HG02885 (cell line): ENCODE data around the gene ESPL1.
"Not testable (repeated sequence)": the region's sequence is repeated elsewhere in the genome, so short reads cannot be mapped to it uniquely, and the experiment has no call there.

Source experiments
- ATAC-seq: cut with Tn5 transposase; IDR thresholded peaks from one replicate; pipeline ENCODE4 v1.9.1; 2021; ENCODE audit warnings: mild to moderate bottlenecking; ENCODE audit not compliant: unreplicated experiment, poor library complexity

ESPL1 gene

DNA sequence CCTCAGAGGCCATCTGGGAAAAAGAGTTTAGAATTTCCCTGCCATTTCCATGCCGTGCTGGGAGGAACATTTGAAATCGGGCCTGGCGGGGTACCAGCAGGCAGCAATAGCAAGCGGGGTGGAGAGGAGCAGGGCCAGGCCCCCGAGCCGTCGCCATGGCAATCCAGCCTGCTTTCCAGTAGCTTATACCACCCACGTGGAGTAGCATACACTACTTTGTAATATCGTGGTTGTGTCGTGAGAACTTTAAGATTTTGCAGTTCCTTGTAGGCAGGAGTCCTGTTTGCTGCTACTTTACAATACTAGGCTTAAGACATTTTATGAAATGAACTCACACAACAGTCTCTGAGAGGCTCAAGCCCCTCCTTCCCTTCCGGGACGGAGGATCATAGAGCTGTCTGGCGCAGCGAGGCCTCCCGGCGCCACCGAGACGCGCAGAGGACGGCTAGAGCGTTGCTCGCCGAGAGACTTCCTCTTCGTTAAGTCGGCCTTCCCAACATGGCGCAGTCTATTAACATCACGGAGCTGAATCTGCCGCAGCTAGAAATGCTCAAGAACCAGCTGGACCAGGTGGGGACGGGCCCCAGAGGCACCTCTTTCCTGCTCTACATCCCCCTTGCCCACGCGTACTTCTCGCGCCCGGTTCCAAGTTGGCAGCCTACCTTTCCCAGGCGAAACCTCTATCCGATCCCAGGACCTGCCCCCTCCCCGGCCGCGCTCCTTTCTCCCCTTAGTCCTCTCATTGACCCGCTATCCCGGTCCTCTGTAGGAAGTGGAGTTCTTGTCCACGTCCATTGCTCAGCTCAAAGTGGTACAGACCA, 27.2 kb downstream of the ESPL1 start, which contains the start of gene PFDN5:
Gene PFDN5, plus strand, starts transcription at position 473 of the 821 bp plus-strand sequence. Its CDS starts 26 bp downstream, at position 499.
- ATAC-seq: peak; percentile 90

DNA sequence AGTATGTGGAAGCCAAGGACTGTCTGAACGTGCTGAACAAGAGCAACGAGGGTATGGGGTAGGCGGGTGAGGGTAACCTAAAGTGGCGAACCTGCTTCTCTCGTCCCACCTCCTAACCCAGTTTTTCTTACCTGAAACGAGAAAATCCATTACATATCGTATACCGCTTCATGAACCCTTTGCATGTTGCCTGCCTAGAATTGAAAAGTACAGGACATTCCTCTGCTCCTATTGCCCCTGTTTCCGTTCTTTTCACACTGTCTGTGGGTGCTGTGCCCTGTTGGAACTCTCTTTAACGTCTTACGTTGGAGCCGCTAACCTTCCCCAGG, 27.8 kb downstream of the ESPL1 start:
- ATAC-seq: no peak

DNA sequence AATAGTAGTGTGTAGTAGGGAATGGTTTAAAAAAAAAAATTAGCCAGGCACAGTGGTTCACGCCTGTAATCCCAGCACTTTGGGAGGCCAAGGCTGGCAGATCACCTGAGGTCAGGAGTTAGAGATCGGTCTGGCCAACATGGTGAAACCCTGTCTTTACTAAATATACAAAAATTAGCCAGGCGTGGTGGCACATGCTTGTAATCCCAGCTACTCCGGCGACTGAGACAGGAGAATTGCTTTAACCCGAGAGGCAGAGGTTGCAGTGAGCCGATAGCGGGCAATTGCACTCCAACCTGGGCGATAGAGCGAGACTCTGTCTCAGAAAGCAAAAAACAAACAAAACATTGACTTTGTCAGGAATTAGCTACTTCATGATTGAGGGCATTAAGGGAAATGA, 29.0 kb downstream of the ESPL1 start:
- not testable (repeated sequence) for ATAC-seq

GRCh38 chr12:53298164-53298563, 30.1 kb downstream of the ESPL1 start:
- no peak for ATAC-seq

- ATAC-seq: no peak
These were observed 31.0 kb downstream of the ESPL1 start for GRCh38 chr12:53299101-53299453.

DNA sequence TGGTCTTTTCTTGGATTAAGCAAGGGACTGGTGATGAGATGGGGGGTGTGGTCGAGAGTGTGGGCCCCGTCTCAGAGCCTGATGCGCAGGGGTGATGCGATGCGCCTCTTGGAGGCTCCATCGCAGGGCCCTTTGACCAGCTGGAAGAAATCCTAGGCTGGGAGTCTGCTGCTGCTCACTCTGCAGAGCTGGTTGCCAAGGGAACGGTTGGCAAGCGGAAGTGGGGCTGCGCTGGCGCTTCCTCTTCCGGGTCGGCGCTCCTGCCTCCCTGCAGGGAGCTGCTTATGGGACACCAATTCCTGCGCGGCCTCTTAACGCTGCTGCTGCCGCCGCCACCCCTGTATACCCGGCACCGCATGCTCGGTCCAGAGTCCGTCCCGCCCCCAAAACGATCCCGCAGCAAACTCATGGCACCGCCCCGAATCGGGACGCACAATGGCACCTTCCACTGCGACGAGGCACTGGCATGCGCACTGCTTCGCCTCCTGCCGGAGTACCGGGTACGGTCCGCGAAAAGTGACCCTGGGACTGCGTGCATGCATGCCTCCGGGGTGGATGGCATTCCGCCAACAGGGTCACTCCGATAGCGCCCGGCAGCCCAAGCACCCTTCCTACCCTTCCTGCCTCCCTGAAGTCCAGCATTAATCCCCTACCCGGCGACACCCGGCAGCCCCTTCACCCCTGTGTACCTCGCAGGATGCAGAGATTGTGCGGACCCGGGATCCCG, 31.5 kb downstream of the ESPL1 start, which contains the start of gene MYG1:
Gene MYG1, plus strand, starts transcription at position 242 of the 727 bp plus-strand sequence. Its CDS starts 43 bp downstream, at position 285.
- ATAC-seq: peak; percentile 73

GRCh38 chr12:53300187-53300586, 32.1 kb downstream of the ESPL1 start:
- ATAC-seq: no peak

DNA sequence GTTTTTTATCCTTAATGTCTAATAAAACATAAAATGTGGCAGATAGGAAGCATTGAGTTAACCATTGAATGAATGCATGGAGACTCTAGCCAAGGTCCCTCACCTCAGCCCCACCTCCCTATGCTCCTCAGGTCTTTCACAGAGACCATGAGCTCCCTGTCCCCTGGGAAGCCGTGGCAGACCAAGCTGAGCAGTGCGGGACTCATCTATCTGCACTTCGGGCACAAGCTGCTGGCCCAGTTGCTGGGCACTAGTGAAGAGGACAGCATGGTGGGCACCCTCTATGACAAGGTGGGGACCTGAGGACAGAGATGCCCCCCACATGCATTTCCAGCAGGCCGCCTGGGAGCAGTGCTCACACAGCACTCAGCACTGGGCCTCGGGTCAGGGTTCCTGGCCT, 34.8 kb downstream of the ESPL1 start:
- no peak for ATAC-seq

DNA sequence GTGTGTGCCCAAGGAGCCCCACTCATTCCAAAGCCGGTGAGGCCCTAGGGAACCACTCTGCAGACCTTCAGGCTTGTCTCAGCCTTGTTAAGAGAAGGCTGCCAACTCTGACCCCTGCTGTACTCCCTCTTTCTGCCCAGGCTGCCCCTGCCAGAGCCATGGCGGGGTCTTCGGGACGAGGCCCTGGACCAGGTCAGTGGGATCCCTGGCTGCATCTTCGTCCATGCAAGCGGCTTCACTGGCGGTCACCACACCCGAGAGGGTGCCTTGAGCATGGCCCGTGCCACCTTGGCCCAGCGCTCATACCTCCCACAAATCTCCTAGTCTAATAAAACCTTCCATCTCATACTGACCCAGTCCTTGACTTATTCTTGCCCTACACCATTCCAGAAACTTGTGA, 38.7 kb downstream of the ESPL1 start:
- no peak for ATAC-seq

GRCh38 chr12:53308276-53308675, 40.2 kb downstream of the ESPL1 start:
- no peak for ATAC-seq

- no peak for ATAC-seq
These were observed 45.9 kb downstream of the ESPL1 start for GRCh38 chr12:53313996-53314395.

DNA sequence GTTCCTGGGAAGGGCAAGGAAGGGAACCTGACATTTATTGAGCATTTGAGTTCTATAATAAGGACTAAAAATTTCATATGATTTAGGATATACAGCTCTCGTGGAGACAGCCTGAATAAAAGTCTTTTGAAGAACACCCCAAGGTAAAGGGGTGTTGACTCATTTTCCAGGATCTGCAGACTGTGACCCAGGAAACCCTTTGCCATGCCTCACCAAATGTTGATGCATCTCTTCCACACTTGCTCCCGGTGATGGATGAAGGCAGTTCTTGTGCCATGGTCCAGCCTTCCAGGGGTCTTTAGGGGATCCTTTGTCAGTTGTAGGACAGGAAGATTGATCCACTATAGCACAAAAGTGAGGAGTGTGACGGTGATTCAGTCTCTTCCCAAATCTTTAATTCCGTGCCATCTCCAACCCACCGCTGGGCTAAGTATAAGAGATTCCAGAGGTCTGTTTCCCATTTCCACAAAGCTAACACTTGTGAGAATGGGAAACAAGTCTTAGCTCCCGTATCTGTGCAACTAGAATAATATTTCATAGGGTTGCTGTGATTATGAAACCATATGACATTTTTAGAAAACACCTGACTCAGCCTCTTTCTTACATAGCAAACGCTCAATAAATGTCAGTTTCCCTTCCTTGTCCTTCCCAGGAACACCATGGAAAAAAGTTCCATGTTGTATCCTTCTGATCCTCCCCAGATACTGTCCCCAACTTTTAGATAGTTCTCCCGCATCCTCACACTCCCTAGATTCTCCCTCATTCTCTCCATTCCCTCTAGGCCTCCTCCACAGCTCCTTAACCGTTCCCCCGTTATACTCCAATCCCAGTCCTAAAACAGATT, 52.5 kb downstream of the ESPL1 start:
- ATAC-seq: no peak

DNA sequence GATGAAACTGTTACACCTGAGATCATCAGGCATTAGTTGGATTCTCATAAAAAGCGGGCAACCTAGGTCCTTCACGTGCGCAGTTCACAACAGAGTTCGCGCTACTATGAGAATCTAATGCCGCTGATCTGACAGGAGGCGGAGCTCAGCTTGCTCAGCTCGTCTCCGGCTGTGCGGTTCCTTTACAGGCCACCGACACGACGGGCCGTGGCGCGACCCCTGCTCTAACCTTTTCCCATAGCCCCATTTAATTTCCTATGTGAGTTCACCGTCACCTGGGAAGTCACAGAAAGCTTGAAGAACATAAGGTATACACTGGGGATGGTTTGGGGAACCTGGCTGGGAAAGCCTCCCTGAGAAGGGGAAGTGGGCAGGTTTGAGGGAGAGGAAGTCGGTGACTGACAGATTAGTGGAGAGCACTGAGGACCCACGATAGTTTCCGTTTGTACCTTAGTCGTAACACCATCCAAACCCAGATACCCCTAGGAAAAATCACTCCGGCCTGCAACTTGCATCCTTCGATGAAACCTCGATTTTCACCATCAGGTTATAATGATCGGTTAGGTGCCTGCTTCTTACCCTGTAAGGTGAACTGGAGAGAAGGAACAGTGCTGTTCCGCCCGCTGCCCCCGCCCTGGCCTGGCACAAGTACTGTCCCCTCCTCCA, 56.1 kb downstream of the ESPL1 start:
- peak; percentile 31 for ATAC-seq

DNA sequence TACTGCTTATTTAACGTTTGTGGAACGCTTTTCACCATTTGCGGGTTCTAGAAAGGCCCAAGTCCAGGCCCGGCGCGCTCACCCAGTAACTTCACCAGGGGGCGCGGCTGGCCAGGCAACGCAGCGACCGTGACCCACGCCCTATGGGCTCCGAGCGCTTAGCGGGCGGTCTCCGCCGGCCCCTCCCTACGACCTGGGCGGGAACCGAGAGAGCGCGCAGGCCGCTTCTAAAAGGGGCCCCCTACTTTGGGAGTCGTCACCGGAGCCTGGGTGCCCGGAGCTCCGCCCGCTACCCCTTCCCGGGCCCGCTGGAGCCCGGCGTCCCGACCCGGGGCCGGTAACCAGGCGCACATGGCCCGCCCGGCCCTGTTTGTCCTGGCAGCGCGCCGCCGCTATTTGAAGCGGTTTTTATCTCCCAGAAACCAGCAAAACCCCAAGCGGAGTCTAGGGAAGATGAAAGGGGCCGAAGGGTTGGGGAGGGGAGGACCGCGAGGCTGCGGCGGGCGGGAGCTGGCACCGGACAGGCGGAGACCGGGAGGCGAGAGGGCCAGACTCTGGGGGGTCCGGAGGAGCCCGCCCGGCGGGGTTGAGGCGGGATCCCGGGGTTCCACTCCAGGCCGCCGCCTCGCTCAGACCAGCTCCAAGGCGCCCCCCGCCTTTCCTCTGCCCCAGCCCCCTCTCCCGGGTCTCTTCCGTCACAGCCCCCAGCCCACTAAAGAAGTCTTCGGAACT, 56.8 kb downstream of the ESPL1 start:
- ATAC-seq: peak; percentile 62

DNA sequence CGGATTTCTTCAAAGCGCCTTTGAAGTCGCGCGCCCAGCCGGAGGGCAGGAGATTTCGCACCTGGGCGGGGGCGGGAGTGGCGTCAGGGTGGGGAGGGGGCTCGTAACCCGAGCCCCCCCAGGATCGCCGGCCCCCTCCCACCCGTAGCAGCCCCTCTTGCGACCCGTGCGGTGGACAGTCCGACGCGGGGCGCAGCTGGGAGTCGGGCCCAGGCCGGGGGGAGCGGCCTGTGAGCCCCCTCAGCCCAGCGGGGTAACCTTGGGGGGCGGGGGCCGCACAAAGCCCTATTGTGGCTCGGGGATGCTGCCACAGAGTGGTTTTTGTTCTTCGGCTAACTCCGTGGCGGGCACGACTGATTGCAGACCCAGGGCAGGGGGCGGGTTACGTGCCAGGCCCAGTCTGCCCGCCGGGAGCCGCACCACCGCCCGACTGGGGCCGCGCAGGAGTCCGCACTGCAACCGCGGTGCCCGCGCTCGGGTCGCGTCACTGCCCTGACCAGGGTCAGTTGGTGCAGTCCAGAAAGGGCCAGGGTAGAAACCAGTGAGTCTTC, 57.5 kb downstream of the ESPL1 start:
- ATAC-seq: no peak

- no peak for ATAC-seq
These were observed 58.5 kb downstream of the ESPL1 start for GRCh38 chr12:53326460-53327185.

- ATAC-seq: no peak
These were observed 59.4 kb downstream of the ESPL1 start for GRCh38 chr12:53327435-53328042.

GRCh38 chr12:53328043-53328435, 59.9 kb downstream of the ESPL1 start:
- no peak for ATAC-seq
